Neural progenitor cell (in vitro differentiated cells): ENCODE measurements around the gene RGS10. TPM values are rescaled to one million over a fixed set of nuclear protein-coding genes. Genes with fewer than 3 reads are reported as not detected.

Experiments used
- DNase-seq: peaks from one replicate; pipeline ENCODE4 v3.0.0-alpha.2; 2016; ENCODE audit warnings: low spot score
- H2AFZ ChIP-seq: fragments of 200-600 bp; sonication (generic); replicated peaks from 2 replicates; pipeline ENCODE4 v1.6.1; 2016; ENCODE audit warnings: antibody characterized with exemption
- H3F3A ChIP-seq: fragments of 200-600 bp; sonication (generic); 2 replicates; pipeline ENCODE4 v1.6.1; 2016; ENCODE audit warnings: antibody characterized with exemption, low read depth
- H3K27ac ChIP-seq: fragments of 200-600 bp; sonication (generic); 2 replicates; pipeline ENCODE4 v1.5.1; 2016; ENCODE audit warnings: mild to moderate bottlenecking
- H3K27me3 ChIP-seq: fragments of 200-600 bp; sonication (generic); 2 replicates; pipeline ENCODE4 v1.6.1; 2016; ENCODE audit warnings: mild to moderate bottlenecking, moderate library complexity
- H3K36me3 ChIP-seq: fragments of 200-600 bp; sonication (generic); 2 replicates; pipeline ENCODE4 v1.5.1; 2016
- H3K4me1 ChIP-seq: fragments of 200-600 bp; sonication (generic); 2 replicates; pipeline ENCODE4 v1.6.1; 2016; ENCODE audit warnings: mixed run types
- H3K4me2 ChIP-seq: fragments of 200-600 bp; sonication (generic); 2 replicates; pipeline ENCODE4 v1.6.1; 2016
- H3K4me3 ChIP-seq: fragments of 200-600 bp; sonication (generic); 2 replicates; pipeline ENCODE4 v1.5.1; 2016
- H3K79me2 ChIP-seq: fragments of 200-600 bp; sonication (generic); 2 replicates; pipeline ENCODE4 v1.6.1; 2016; ENCODE audit warnings: low read depth
- H3K9ac ChIP-seq: fragments of 200-600 bp; sonication (generic); 2 replicates; pipeline ENCODE4 v1.6.1; 2016
- H3K9me3 ChIP-seq: fragments of 200-600 bp; sonication (generic); 2 replicates; pipeline ENCODE4 v1.5.1; 2016; ENCODE audit warnings: low read depth
- H4K20me1 ChIP-seq: fragments of 200-600 bp; sonication (generic); 2 replicates; pipeline ENCODE4 v1.6.1; 2016; ENCODE audit warnings: low read depth
- H3K27ac Mint-ChIP-seq: 3 replicates; pipeline ENCODE4 v1.8.0; 2021; ENCODE audit warnings: mixed read lengths
- H3K27me3 Mint-ChIP-seq: 2 replicates; pipeline ENCODE4 v1.8.0; 2022; ENCODE audit warnings: low read depth, mild to moderate bottlenecking, inconsistent platforms, moderate library complexity, mixed read lengths; ENCODE audit not compliant: insufficient read depth
- H3K36me3 Mint-ChIP-seq: 3 replicates; pipeline ENCODE4 v1.8.0; 2021; ENCODE audit warnings: mixed read lengths
- H3K4me1 Mint-ChIP-seq: 3 replicates; pipeline ENCODE4 v1.8.0; 2021; ENCODE audit warnings: mixed read lengths
- H3K4me3 Mint-ChIP-seq: 3 replicates; pipeline ENCODE4 v1.8.0; 2021; ENCODE audit warnings: mild to moderate bottlenecking, moderate library complexity, mixed read lengths
- H3K9me3 Mint-ChIP-seq: 3 replicates; pipeline ENCODE4 v1.8.0; 2020; ENCODE audit warnings: mixed read lengths
- EZH2 ChIP-seq: fragments of 200-600 bp; sonication (generic); IDR thresholded peaks from 2 replicates; pipeline ENCODE4 v1.6.1; 2017; ENCODE audit warnings: antibody characterized with exemption, mild to moderate bottlenecking, moderate library complexity
- EZH2phosphoT487 ChIP-seq: fragments of 200-600 bp; sonication (generic); IDR thresholded peaks from 2 replicates; pipeline ENCODE4 v1.6.1; 2017; ENCODE audit warnings: antibody characterized with exemption
- total RNA-seq: library from RNA; depleted of rRNA; stranded (reverse); fragments of >200 nt; gene quantifications from 2 replicates; pipeline ENCODE4 v1.2.3, GENCODE V29; 2015; ENCODE audit warnings: low replicate concordance
- TF ChIP-seq, protein P1 (sequence below): fragments of 200-600 bp; sonication (generic); IDR thresholded peaks from 2 replicates; pipeline ENCODE4 v1.5.1; 2017; ENCODE audit warnings: antibody characterized with exemption, mild to moderate bottlenecking

RGS10 gene
- total RNA-seq, 1 donor from 2014 or later: 12.0 TPM

DNA sequence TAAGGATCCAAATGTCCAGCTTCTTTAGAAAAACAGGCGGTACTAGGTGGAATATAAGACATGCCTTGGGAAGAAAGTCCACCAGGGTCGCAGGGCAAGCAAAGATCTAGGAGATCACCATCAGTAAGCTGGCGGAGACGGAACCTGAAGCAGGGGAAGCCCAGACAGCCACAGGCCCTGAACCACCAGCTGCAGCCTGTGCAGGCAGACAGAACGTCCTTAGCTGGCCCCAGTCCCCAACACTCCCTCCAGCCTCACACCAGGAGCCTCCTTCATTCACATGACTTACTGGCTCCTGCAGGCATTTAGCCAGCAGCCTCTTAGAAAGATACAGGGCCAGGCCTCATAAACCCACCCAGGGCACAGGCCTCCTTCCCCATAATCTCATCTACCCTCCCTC, 17.4 kb downstream of the RGS10 start:
- no peaks in the 10 kb centered on the region for H3K27me3 ChIP-seq
- no peak overlapping the region for H3K4me3 ChIP-seq
- no peaks in the 10 kb centered on the region for H3K36me3 Mint-ChIP-seq
- H3K4me2 ChIP-seq: no peak overlapping the region
- H3K9me3 Mint-ChIP-seq: no peaks in the 10 kb centered on the region
- DNase-seq: no peak
- peaks cover 17% of the 10 kb centered on the region for H3K27me3 Mint-ChIP-seq
- H4K20me1 ChIP-seq: no peaks in the 10 kb centered on the region
- H3K4me1 ChIP-seq: peaks cover 3% of the 10 kb centered on the region
- TF ChIP-seq EZH2 (no peak), EZH2phosphoT487 (no peak)
- TF ChIP-seq, protein P1, sequence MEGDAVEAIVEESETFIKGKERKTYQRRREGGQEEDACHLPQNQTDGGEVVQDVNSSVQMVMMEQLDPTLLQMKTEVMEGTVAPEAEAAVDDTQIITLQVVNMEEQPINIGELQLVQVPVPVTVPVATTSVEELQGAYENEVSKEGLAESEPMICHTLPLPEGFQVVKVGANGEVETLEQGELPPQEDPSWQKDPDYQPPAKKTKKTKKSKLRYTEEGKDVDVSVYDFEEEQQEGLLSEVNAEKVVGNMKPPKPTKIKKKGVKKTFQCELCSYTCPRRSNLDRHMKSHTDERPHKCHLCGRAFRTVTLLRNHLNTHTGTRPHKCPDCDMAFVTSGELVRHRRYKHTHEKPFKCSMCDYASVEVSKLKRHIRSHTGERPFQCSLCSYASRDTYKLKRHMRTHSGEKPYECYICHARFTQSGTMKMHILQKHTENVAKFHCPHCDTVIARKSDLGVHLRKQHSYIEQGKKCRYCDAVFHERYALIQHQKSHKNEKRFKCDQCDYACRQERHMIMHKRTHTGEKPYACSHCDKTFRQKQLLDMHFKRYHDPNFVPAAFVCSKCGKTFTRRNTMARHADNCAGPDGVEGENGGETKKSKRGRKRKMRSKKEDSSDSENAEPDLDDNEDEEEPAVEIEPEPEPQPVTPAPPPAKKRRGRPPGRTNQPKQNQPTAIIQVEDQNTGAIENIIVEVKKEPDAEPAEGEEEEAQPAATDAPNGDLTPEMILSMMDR: no peak
- H3K79me2 ChIP-seq: no peaks in the 10 kb centered on the region
- no peak overlapping the region for H2AFZ ChIP-seq
- no peaks in the 10 kb centered on the region for H3F3A ChIP-seq
- H3K27ac Mint-ChIP-seq: no peak overlapping the region
- no peaks in the 10 kb centered on the region for H3K9me3 ChIP-seq
- H3K4me3 Mint-ChIP-seq: no peak overlapping the region
- no peak overlapping the region for H3K27ac ChIP-seq
- no peak overlapping the region for H3K9ac ChIP-seq
- no peaks in the 10 kb centered on the region for H3K36me3 ChIP-seq
- H3K4me1 Mint-ChIP-seq: peaks cover 3% of the 10 kb centered on the region

DNA sequence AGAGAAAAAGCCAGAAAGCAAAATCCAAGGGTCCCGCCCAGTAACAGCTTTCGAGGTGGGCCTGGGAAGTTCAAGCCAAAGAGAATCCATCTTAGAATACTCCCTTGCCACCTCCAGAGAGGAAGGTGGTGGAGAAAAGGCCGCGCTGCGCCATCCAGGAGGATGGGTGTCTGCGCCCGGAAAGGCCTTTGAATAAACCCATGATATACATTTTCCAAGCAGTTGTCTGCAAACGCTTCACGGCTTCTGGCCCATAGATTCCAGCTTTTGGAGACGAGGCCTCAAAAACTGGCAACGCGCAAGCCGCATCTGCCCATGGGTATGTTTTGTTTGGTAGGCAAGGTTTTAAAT, 17.8 kb downstream of the RGS10 start:
- Histone ChIP-seq H3K4me3 (no peak overlapping the region), H3K4me2 (no peak overlapping the region), H4K20me1 (no peaks in the 10 kb centered on the region), H3K27ac (no peak overlapping the region), H3K79me2 (no peaks in the 10 kb centered on the region), H3K36me3 (no peaks in the 10 kb centered on the region), H3K9me3 (no peaks in the 10 kb centered on the region), H3K9ac (no peak overlapping the region), H3K4me1 (peaks cover 7% of the 10 kb centered on the region), H2AFZ (no peak overlapping the region), H3K27me3 (no peaks in the 10 kb centered on the region), H3F3A (no peaks in the 10 kb centered on the region)
- TF ChIP-seq EZH2phosphoT487 (no peak), EZH2 (no peak)
- TF ChIP-seq, protein P1: no peak
- no peaks in the 10 kb centered on the region for H3K36me3 Mint-ChIP-seq
- no peak overlapping the region for H3K27ac Mint-ChIP-seq
- peaks cover 15% of the 10 kb centered on the region for H3K27me3 Mint-ChIP-seq
- no peak for DNase-seq
- peaks cover 8% of the 10 kb centered on the region for H3K4me1 Mint-ChIP-seq
- no peaks in the 10 kb centered on the region for H3K9me3 Mint-ChIP-seq
- H3K4me3 Mint-ChIP-seq: no peak overlapping the region

DNA sequence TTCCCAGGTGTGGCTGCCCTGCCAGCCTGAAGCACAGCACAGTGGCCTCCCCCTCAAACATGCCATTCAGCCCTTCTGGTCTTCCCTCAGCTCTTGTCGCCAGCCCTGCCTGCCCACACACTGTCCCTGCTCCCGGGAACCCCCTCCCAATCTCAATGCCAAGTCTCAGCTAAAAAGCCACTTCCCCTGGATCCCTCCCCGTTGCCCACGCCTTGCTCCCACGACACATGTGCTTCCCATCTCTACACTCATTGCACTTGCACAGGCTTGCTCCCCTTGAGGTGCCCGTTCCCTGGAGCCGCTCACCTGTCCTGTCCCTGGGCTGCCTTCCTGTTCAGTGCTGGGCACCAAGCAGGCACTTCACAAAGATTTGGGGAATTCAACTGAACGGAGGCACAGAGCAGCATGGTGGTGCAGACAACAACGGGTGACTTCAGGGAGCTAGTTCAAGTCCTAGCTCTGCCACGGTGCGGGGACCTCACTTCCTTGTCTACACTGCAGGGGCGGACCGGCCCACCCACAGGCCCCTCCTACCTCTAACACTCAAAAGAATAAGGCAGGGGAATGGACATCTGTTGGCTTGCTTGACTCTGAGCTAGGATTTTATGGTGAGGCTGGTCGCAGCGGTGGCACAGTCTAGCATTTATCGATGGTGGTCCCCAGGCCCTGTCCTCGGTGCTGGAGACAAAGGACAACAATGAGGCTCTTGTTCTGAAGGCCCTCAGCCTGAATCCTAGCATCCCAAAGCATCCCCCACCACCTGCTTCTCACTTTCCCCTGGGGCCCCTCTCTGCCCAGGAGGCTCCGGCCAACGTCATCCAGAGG, 18.4 kb downstream of the RGS10 start:
- no peak overlapping the region for H3K4me2 ChIP-seq
- no peak overlapping the region for H3K27ac ChIP-seq
- no peaks in the 10 kb centered on the region for H3K27me3 ChIP-seq
- H3K27me3 Mint-ChIP-seq: peaks cover 13% of the 10 kb centered on the region
- peaks cover 12% of the 10 kb centered on the region for H3K4me1 Mint-ChIP-seq
- H3K36me3 Mint-ChIP-seq: no peaks in the 10 kb centered on the region
- H3F3A ChIP-seq: no peaks in the 10 kb centered on the region
- H3K9ac ChIP-seq: no peak overlapping the region
- no peak for DNase-seq
- no peaks in the 10 kb centered on the region for H4K20me1 ChIP-seq
- H3K4me3 Mint-ChIP-seq: no peak overlapping the region
- no peak overlapping the region for H2AFZ ChIP-seq
- TF ChIP-seq EZH2phosphoT487 (no peak), EZH2 (no peak)
- TF ChIP-seq, protein P1: no peak
- H3K9me3 ChIP-seq: no peaks in the 10 kb centered on the region
- no peaks in the 10 kb centered on the region for H3K9me3 Mint-ChIP-seq
- no peaks in the 10 kb centered on the region for H3K36me3 ChIP-seq
- H3K27ac Mint-ChIP-seq: no peak overlapping the region
- H3K4me3 ChIP-seq: no peak overlapping the region
- H3K4me1 ChIP-seq: peaks cover 13% of the 10 kb centered on the region
- H3K79me2 ChIP-seq: no peaks in the 10 kb centered on the region
